GM19467 (cell line): ENCODE data around the gene IL2RG.

Experiments
- ATAC-seq: cut with Tn5 transposase; IDR thresholded peaks from one replicate; pipeline ENCODE4 v1.9.1; 2021; ENCODE audit warnings: mild to moderate bottlenecking, moderate library complexity; ENCODE audit not compliant: unreplicated experiment

Gene IL2RG

GRCh38 chrX:71111141-71111843 is at the start of gene IL2RG:
Gene IL2RG (minus strand): TSS chrX:71111577. CDS start chrX:71111539, 38 bp downstream.
- ATAC-seq, result peak; percentile 75

- no peak for ATAC-seq
Observed at GRCh38 chrX:71160475-71160874, 49.1 kb upstream of the IL2RG start.

GRCh38 chrX:71159335-71159734 is 48.0 kb upstream of the IL2RG start:
- ATAC-seq, result no peak

- no peak for ATAC-seq
Observed at GRCh38 chrX:71158603-71159002, 47.2 kb upstream of the IL2RG start.

- ATAC-seq, result no peak
Observed at GRCh38 chrX:71154641-71155040, 43.3 kb upstream of the IL2RG start.

GRCh38 chrX:71154196-71154595 is 42.8 kb upstream of the IL2RG start:
- no peak for ATAC-seq

GRCh38 chrX:71151366-71151765 is 40.0 kb upstream of the IL2RG start:
- ATAC-seq, result no peak

- ATAC-seq, result no peak
Observed at GRCh38 chrX:71148278-71148663, 36.9 kb upstream of the IL2RG start.

GRCh38 chrX:71147496-71148277 is 36.3 kb upstream of the IL2RG start:
- ATAC-seq, result no peak

GRCh38 chrX:71144651-71145050 is 33.3 kb upstream of the IL2RG start, which contains the start of gene NLGN3:
Gene NLGN3 (plus strand): TSS chrX:71144841. CDS start chrX:71147750, 2,909 bp downstream.
- ATAC-seq, result no peak

GRCh38 chrX:71143508-71143907 is 32.1 kb upstream of the IL2RG start:
- no peak for ATAC-seq

- ATAC-seq, result no peak
Observed at GRCh38 chrX:71140440-71140839, 29.1 kb upstream of the IL2RG start.

- no peak for ATAC-seq
Observed at GRCh38 chrX:71131510-71131909, 20.1 kb upstream of the IL2RG start.

GRCh38 chrX:71128915-71129765 is 17.8 kb upstream of the IL2RG start:
- ATAC-seq, result peak; percentile 76

GRCh38 chrX:71128166-71128833 is 16.9 kb upstream of the IL2RG start:
- ATAC-seq, result no peak

GRCh38 chrX:71118985-71119535 is 7.7 kb upstream of the IL2RG start:
- ATAC-seq, result no peak

- peak; percentile 87 for ATAC-seq
Observed at GRCh38 chrX:71118032-71118984, 6.9 kb upstream of the IL2RG start, which contains the start of gene MED12. Gene MED12 (plus strand): TSS chrX:71118596. CDS start chrX:71118755, 159 bp downstream.

- no peak for ATAC-seq
Observed at GRCh38 chrX:71117358-71117757, 6.0 kb upstream of the IL2RG start.

- no peak for ATAC-seq
Observed at GRCh38 chrX:71111921-71112431, 599 bp upstream of the IL2RG start.
